Measurements from ENCODE around the gene VSTM2L. TPM values are rescaled to one million over a fixed set of nuclear protein-coding genes. Genes with fewer than 3 reads are reported as not detected.

VSTM2L gene
- total RNA-seq, 1 donor from 2014 or later = 12.9 TPM

GRCh38 chr20:37920679-37921322, 17.9 kb downstream of the VSTM2L start:
- Histone ChIP-seq H3K27me3 (peaks cover 12% of the 10 kb centered on the region), H3K4me3 (no peak overlapping the region), H3K4me1 (no peaks in the 10 kb centered on the region), H3K27ac (no peak overlapping the region), H3K36me3 (no peaks in the 10 kb centered on the region), H3K9me3 (no peaks in the 10 kb centered on the region)
- no peak for ATAC-seq
- intact Hi-C loops (cut with DNase I) = no loop called here
- no peak for DNase-seq
- TF ChIP-seq CTCF (IDR thresholded peaks at IDR 0.05) = no peak

- no peak for ATAC-seq
- no peak for DNase-seq
- Histone ChIP-seq H3K27ac (no peak overlapping the region), H3K9me3 (no peaks in the 10 kb centered on the region), H3K36me3 (no peaks in the 10 kb centered on the region), H3K4me1 (no peaks in the 10 kb centered on the region), H3K4me3 (no peak overlapping the region), H3K27me3 (peaks cover 10% of the 10 kb centered on the region)
- intact Hi-C loops (cut with DNase I) = no loop called here
- no peak for TF ChIP-seq CTCF (IDR thresholded peaks at IDR 0.05)
These were observed 18.5 kb downstream of the VSTM2L start for GRCh38 chr20:37921341-37921929.

- ATAC-seq = no peak
- H3K4me3 ChIP-seq = no peak overlapping the region
- intact Hi-C loops (cut with DNase I) = no loop called here
- TF ChIP-seq CTCF (IDR thresholded peaks at IDR 0.05) = no peak
- no peaks in the 10 kb centered on the region for H3K4me1 ChIP-seq
- no peaks in the 10 kb centered on the region for H3K36me3 ChIP-seq
- DNase-seq = no peak
- H3K9me3 ChIP-seq = no peaks in the 10 kb centered on the region
- peaks cover 4% of the 10 kb centered on the region for H3K27me3 ChIP-seq
- H3K27ac ChIP-seq = no peak overlapping the region
These were observed 19.1 kb downstream of the VSTM2L start for GRCh38 chr20:37922016-37922415.

GRCh38 chr20:37925265-37926165, 22.6 kb downstream of the VSTM2L start:
- no peaks in the 10 kb centered on the region for H3K4me1 ChIP-seq
- H3K4me3 ChIP-seq = no peak overlapping the region
- no peaks in the 10 kb centered on the region for H3K27me3 ChIP-seq
- no peaks in the 10 kb centered on the region for H3K9me3 ChIP-seq
- no peak overlapping the region for H3K27ac ChIP-seq
- ATAC-seq = peak; percentile 51
- intact Hi-C loops (cut with DNase I) = no loop called here
- no peak for TF ChIP-seq CTCF (IDR thresholded peaks at IDR 0.05)
- no peak for DNase-seq
- H3K36me3 ChIP-seq = no peaks in the 10 kb centered on the region

GRCh38 chr20:37926612-37927011, 23.7 kb downstream of the VSTM2L start:
- Histone ChIP-seq H3K36me3 (no peaks in the 10 kb centered on the region), H3K4me1 (no peaks in the 10 kb centered on the region), H3K27ac (no peak overlapping the region), H3K27me3 (no peaks in the 10 kb centered on the region), H3K4me3 (no peak overlapping the region), H3K9me3 (no peaks in the 10 kb centered on the region)
- TF ChIP-seq CTCF (IDR thresholded peaks at IDR 0.05) = no peak
- intact Hi-C loops (cut with DNase I) = no loop called here
- no peak for ATAC-seq
- no peak for DNase-seq
